B cell (primary cell): ENCODE data around the gene MAMDC4. TPM values are rescaled to one million over a fixed set of nuclear protein-coding genes. Genes with fewer than 3 reads are reported as not detected.

Source experiments
- ATAC-seq: fragments of 200-7000 bp; cut with Tn5 transposase; one replicate; pipeline ENCODE4 v1.10.0; 2021; ENCODE audit warnings: low read depth, mild to moderate bottlenecking, moderate number of reproducible peaks, moderate library complexity
- CTCF ChIA-PET: fragments of 350-600 bp; sonication (Branson Sonifier 250); formaldehyde crosslinking; loops from one replicate; lab custom pipeline; 2021; ENCODE audit warnings: antibody characterized with exemption, inconsistent platforms; lab: Charles Lee
- POLR2A ChIA-PET: fragments of 350-600 bp; sonication (Branson Sonifier 250); formaldehyde crosslinking; loops from one replicate; lab custom pipeline; 2021; ENCODE audit warnings: antibody characterized with exemption; lab: Charles Lee
- DNase-seq: peaks from one replicate; pipeline ENCODE4 v3.0.0; 2013
- H2AFZ ChIP-seq: 2 replicates; pipeline ENCODE4 v1.6.1; 2012; ENCODE audit warnings: mild to moderate bottlenecking, low read depth, low read length; ENCODE audit not compliant: insufficient read depth, poor library complexity, severe bottlenecking
- H3K27ac ChIP-seq, 2 donors: 1 replicate in 1 of 2; 2 replicates in 1 of 2; pipeline ENCODE4 v1.5.1; 2012 to 2013; ENCODE audit warnings: low read length in 2 of 2, mild to moderate bottlenecking in 2 of 2, moderate library complexity in 1 of 2
- H3K27me3 ChIP-seq, 4 experiments: fragments of 200-600 bp in 1 of 4; sonication (generic) in 1 of 4; replicated peaks in 1 of 4; 1 replicate in 2 of 4; 2 replicates in 2 of 4; pipeline versions ENCODE4 v1.6.1 to v1.7.0; 2013 to 2016; ENCODE audit warnings: low read length in 3 of 4, mild to moderate bottlenecking in 2 of 4, mixed read lengths in 1 of 4, moderate library complexity in 1 of 4; ENCODE audit not compliant: insufficient read depth in 4 of 4, control insufficient read depth in 3 of 4; ENCODE audit errors: control extremely low read depth in 1 of 4
- H3K36me3 ChIP-seq, 2 experiments: replicated peaks in 1 of 2; 1 replicate in 1 of 2; 2 replicates in 1 of 2; pipeline versions ENCODE4 v1.6.1 to v1.7.1; 2013; ENCODE audit warnings: low read length in 1 of 2; ENCODE audit not compliant: insufficient read depth in 2 of 2, control insufficient read depth in 1 of 2; ENCODE audit errors: control extremely low read depth in 1 of 2, extremely low read depth in 1 of 2
- H3K4me1 ChIP-seq, 2 donors: fragments of 200-600 bp in 1 of 2; sonication (generic) in 1 of 2; 1 replicate in 1 of 2; 2 replicates in 1 of 2; pipeline versions ENCODE4 v1.5.1 to v1.6.1; 2013 to 2017; ENCODE audit warnings: low read length in 2 of 2; ENCODE audit not compliant: control insufficient read depth in 2 of 2, insufficient read depth in 2 of 2
- H3K4me2 ChIP-seq: replicated peaks from 2 replicates; pipeline ENCODE3; 2012; ENCODE audit warnings: mild to moderate bottlenecking, low read depth, low read length; ENCODE audit not compliant: poor library complexity, severe bottlenecking
- H3K4me3 ChIP-seq, 5 experiments: fragments of 200-600 bp in 1 of 5; sonication (generic) in 1 of 5; 1 replicate in 3 of 5; 2 replicates in 2 of 5; pipeline versions ENCODE4 v1.5.1 to v1.7.0; 2011 to 2016; ENCODE audit warnings: low read length in 4 of 5, mild to moderate bottlenecking in 4 of 5, low read depth in 2 of 5, control low read depth in 1 of 5, moderate library complexity in 1 of 5; ENCODE audit not compliant: insufficient read depth in 1 of 5; ENCODE audit errors: control extremely low read depth in 1 of 5, extremely low read depth in 1 of 5
- H3K79me2 ChIP-seq: fragments of 200-600 bp; sonication (generic); one replicate; pipeline ENCODE4 v1.6.0; 2016; ENCODE audit warnings: low read length; ENCODE audit not compliant: control insufficient read depth, insufficient read depth
- H3K9ac ChIP-seq: fragments of 200-600 bp; sonication (generic); 2 replicates; pipeline ENCODE4 v1.6.1; 2017; ENCODE audit warnings: mild to moderate bottlenecking, low read length, moderate library complexity
- H3K9me3 ChIP-seq, 3 donors: one replicate each; pipeline versions ENCODE4 v1.6.1 to v1.7.1; 2013; ENCODE audit warnings: low read length in 2 of 3; ENCODE audit not compliant: control insufficient read depth in 2 of 3, insufficient read depth in 1 of 3; ENCODE audit errors: control extremely low read depth in 1 of 3
- H4K20me1 ChIP-seq: 2 replicates; pipeline ENCODE4 v1.6.0; 2012; ENCODE audit warnings: mild to moderate bottlenecking, low read length; ENCODE audit not compliant: insufficient read depth, control insufficient read depth, poor library complexity, severe bottlenecking
- H3K27ac Mint-ChIP-seq: one replicate; pipeline ENCODE4 v1.8.0; 2021; ENCODE audit warnings: mixed read lengths
- H3K27me3 Mint-ChIP-seq: one replicate; pipeline ENCODE4 v1.8.0; 2021; ENCODE audit warnings: mixed read lengths
- H3K4me1 Mint-ChIP-seq: one replicate; pipeline ENCODE4 v1.8.0; 2021; ENCODE audit warnings: mixed read lengths
- H3K4me3 Mint-ChIP-seq: one replicate; pipeline ENCODE4 v1.8.0; 2021; ENCODE audit warnings: mixed read lengths
- H3K9me3 Mint-ChIP-seq: one replicate; pipeline ENCODE4 v1.8.0; 2022; ENCODE audit warnings: mixed read lengths; ENCODE audit not compliant: insufficient read depth
- EZH2 ChIP-seq: IDR thresholded peaks from 2 replicates; pipeline ENCODE4 v1.6.1; 2012; ENCODE audit warnings: borderline replicate concordance, low read depth, mild to moderate bottlenecking, moderate library complexity, low read length; ENCODE audit not compliant: insufficient read depth, poor library complexity, severe bottlenecking
- WGBS: methylation state at CpG from one replicate; pipeline ENCODE4 v1.1.5; 2013; ENCODE audit warnings: missing lambda C conversion rate; ENCODE audit not compliant: insufficient coverage; 5-methylcytosine and 5-hydroxymethylcytosine counted together
- intact Hi-C: fragments of 100-400 bp; cut with micrococcal nuclease; formaldehyde crosslinking; loops from one replicate; pipeline ENCODE4 v1.10.0; 2022
- polyA plus RNA-seq: library from polyadenylated mRNA; depleted of rRNA; stranded (reverse); fragments of >200 nt; gene quantifications from 2 replicates; pipeline ENCODE4 v1.2.3, GENCODE V29; 2012
- total RNA-seq, 2 donors: library from RNA; stranded (reverse); fragments of 120-200 nt in 1 of 2; gene quantifications; 1 replicate in 1 of 2; 2 replicates in 1 of 2; pipeline versions ENCODE4 v1.2.3 to v1.2.4, GENCODE V29; 2013 to 2022
- TF ChIP-seq, protein P1 (sequence below): fragments of 200-600 bp; IDR thresholded peaks from one replicate; pipeline ENCODE4 v1.8.0; 2022; ENCODE audit warnings: antibody characterized with exemption, mild to moderate bottlenecking

The MAMDC4 gene
- total and polyA plus RNA-seq, 2 donors (not counting 1 experiment from before 2014, with no cell fraction given): 5.4 to 6.8 TPM

- peak overlapping the region; percentile 84 for H3K9ac ChIP-seq
- peaks cover 0 to 34% (median 12%) of the 10 kb centered on the region in 4 experiments for H3K27me3 ChIP-seq
- H3K27ac ChIP-seq: peak overlapping the region in 1 of 2 donors; percentile 55
- ATAC-seq (peak; percentile 1), DNase-seq (peak; percentile 54)
- H3K4me2 ChIP-seq: peak overlapping the region; percentile 99
- peaks cover 40 to 43% of the 10 kb centered on the region in 2 donors for H3K4me1 ChIP-seq
- peak; percentile 11 for TF ChIP-seq EZH2
- TF ChIP-seq, protein P1, sequence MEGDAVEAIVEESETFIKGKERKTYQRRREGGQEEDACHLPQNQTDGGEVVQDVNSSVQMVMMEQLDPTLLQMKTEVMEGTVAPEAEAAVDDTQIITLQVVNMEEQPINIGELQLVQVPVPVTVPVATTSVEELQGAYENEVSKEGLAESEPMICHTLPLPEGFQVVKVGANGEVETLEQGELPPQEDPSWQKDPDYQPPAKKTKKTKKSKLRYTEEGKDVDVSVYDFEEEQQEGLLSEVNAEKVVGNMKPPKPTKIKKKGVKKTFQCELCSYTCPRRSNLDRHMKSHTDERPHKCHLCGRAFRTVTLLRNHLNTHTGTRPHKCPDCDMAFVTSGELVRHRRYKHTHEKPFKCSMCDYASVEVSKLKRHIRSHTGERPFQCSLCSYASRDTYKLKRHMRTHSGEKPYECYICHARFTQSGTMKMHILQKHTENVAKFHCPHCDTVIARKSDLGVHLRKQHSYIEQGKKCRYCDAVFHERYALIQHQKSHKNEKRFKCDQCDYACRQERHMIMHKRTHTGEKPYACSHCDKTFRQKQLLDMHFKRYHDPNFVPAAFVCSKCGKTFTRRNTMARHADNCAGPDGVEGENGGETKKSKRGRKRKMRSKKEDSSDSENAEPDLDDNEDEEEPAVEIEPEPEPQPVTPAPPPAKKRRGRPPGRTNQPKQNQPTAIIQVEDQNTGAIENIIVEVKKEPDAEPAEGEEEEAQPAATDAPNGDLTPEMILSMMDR: no peak
- H3K79me2 ChIP-seq: peaks cover 2% of the 10 kb centered on the region
- H3K27ac Mint-ChIP-seq: no peak overlapping the region
- H3K9me3 ChIP-seq: peaks cover 0 to 25% (median 0%) of the 10 kb centered on the region in 3 donors
- H3K27me3 Mint-ChIP-seq: peaks cover 7% of the 10 kb centered on the region
- POLR2A ChIA-PET: interaction anchor here (0.7 kb wide), 1 partner anchor 296 kb away, joined by 3 read pairs; no protein-coding TSS in a partner anchor
- peaks cover 0 to 4% of the 10 kb centered on the region in 2 experiments for H3K36me3 ChIP-seq
- CTCF ChIA-PET: interaction anchor here (1.0 to 1.1 kb wide), 2 partner anchors 178 to 181 kb away, joined by 3 to 5 read pairs; no protein-coding TSS in a partner anchor
- peak overlapping the region; percentile 14 to 87 (median 82) for H3K4me3 ChIP-seq
- intact Hi-C loops: loop anchor here (1.0 to 5.0 kb wide), 7 partner anchors 18 to 184 kb away; partner anchors contain the start of genes EDF1, FBXW5, FUT7 and PAXX
- 2% methylated on average over 41 of the region's 53 CpGs for WGBS
- H3K9me3 Mint-ChIP-seq: no peaks in the 10 kb centered on the region
- H2AFZ ChIP-seq: peak overlapping the region; percentile 97
- peaks cover 24% of the 10 kb centered on the region for H3K4me1 Mint-ChIP-seq
- H4K20me1 ChIP-seq: peaks cover 28% of the 10 kb centered on the region
- peak overlapping the region; percentile 96 for H3K4me3 Mint-ChIP-seq
These were observed 3.6 kb upstream of the MAMDC4 start for GRCh38 chr9:136848393-136849037.
